ENCODE results near the gene PROM1. TPM values are rescaled to one million over a fixed set of nuclear protein-coding genes. Genes with fewer than 3 reads are reported as not detected.

Gene PROM1
- total RNA-seq, 2 experiments from 2014 or later: not detected

GRCh38 chr4:16016536-16016935, 67.3 kb downstream of the PROM1 start:
- H3K9me3 Mint-ChIP-seq: no peaks in the 10 kb centered on the region
- intact Hi-C loops (cut with micrococcal nuclease): no loop called here
- H3K4me1 Mint-ChIP-seq (ENCODE audit: low read depth): no peaks in the 10 kb centered on the region
- ChIA-PET CTCF (interaction anchor here (1.2 kb wide), 1 partner anchor 9 kb away, joined by 3 read pairs; no protein-coding TSS in a partner anchor), POLR2A (no interaction called here)
- H3K27me3 Mint-ChIP-seq: peaks cover 7% of the 10 kb centered on the region
- no peak overlapping the region for H3K4me3 Mint-ChIP-seq
- no peak for DNase-seq
- no peak overlapping the region for H3K27ac Mint-ChIP-seq
- no peaks in the 10 kb centered on the region for H3K36me3 Mint-ChIP-seq

DNA sequence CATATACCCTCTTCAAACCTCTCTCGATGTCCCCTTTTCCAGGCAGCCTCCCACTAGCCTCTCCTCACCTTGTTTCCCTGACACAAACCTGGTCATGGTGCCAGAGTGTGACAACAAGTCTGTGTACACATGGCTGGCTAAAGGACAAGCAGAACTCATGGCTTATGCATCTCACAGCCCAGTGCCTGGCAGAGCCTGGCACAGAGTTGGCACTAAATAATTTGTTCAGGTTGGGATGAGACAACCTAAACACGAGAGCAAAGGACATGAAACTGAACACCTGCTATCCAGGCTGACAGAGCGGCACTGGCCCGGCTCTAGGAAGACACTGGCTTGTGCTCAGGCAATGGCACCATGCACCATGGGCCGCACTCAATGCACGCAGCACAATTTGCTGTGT, 72.7 kb downstream of the PROM1 start:
- peaks cover 12% of the 10 kb centered on the region for H3K27me3 Mint-ChIP-seq
- no peaks in the 10 kb centered on the region for H3K4me1 Mint-ChIP-seq (ENCODE audit: low read depth)
- intact Hi-C loops (cut with micrococcal nuclease): no loop called here
- no peak overlapping the region for H3K4me3 Mint-ChIP-seq
- ChIA-PET POLR2A (no interaction called here), CTCF (interaction anchor here (1.2 kb wide), 1 partner anchor 10 kb away, joined by 3 read pairs; no protein-coding TSS in a partner anchor)
- no peak overlapping the region for H3K27ac Mint-ChIP-seq
- no peaks in the 10 kb centered on the region for H3K9me3 Mint-ChIP-seq
- no peak for DNase-seq
- no peaks in the 10 kb centered on the region for H3K36me3 Mint-ChIP-seq

DNA sequence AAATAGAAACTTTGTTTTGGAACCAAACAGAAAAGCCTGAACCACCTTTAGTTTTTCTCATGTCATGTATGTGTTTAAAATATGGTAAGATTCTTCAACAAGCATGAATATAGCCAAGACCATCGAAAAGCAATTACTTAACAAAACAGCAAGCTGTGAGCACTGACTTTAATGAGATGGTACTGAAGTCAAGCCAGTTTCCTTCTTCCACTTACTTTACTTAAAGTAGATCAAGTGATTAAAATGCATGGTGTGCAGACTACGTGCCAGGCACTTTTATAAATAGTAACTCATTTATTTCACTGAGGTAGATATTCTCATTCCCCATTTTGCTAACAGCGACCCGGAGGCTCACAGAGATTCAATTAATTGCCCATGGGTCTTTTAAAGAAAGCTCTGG, 74.7 kb downstream of the PROM1 start:
- Mint-ChIP-seq H3K9me3 (no peaks in the 10 kb centered on the region), H3K4me3 (no peak overlapping the region), H3K27ac (no peak overlapping the region), H3K36me3 (no peaks in the 10 kb centered on the region), H3K4me1 (ENCODE audit: low read depth) (no peaks in the 10 kb centered on the region), H3K27me3 (peaks cover 15% of the 10 kb centered on the region)
- ChIA-PET CTCF (no interaction called here), POLR2A (no interaction called here)
- no peak for DNase-seq
- intact Hi-C loops (cut with micrococcal nuclease): loop anchor here (10.0 kb wide), 1 partner anchor 774 kb away; no protein-coding TSS in a partner anchor

GRCh38 chr4:16007471-16008095, 76.2 kb downstream of the PROM1 start:
- ChIA-PET POLR2A (interaction anchor here (0.6 kb wide), 1 partner anchor 228 kb away, joined by 3 read pairs; no protein-coding TSS in a partner anchor), CTCF (interaction anchor here (1.3 to 1.8 kb wide), 3 partner anchors 51 to 202 kb away, joined by 5 to 13 read pairs (median 7); no protein-coding TSS in a partner anchor)
- Mint-ChIP-seq H3K9me3 (no peaks in the 10 kb centered on the region), H3K4me1 (ENCODE audit: low read depth) (no peaks in the 10 kb centered on the region), H3K4me3 (no peak overlapping the region), H3K36me3 (no peaks in the 10 kb centered on the region), H3K27ac (no peak overlapping the region), H3K27me3 (peaks cover 15% of the 10 kb centered on the region)
- no peak for DNase-seq
- intact Hi-C loops (cut with micrococcal nuclease): loop anchor here (10.0 kb wide), 1 partner anchor 773 kb away; no protein-coding TSS in a partner anchor

- Mint-ChIP-seq H3K36me3 (no peaks in the 10 kb centered on the region), H3K4me1 (ENCODE audit: low read depth) (no peaks in the 10 kb centered on the region), H3K27ac (no peak overlapping the region), H3K4me3 (no peak overlapping the region), H3K9me3 (no peaks in the 10 kb centered on the region), H3K27me3 (peaks cover 15% of the 10 kb centered on the region)
- no peak for DNase-seq
- ChIA-PET CTCF (interaction anchor here (1.8 to 2.2 kb wide), 3 partner anchors 51 to 201 kb away, joined by 6 to 13 read pairs (median 7); no protein-coding TSS in a partner anchor), POLR2A (no interaction called here)
- intact Hi-C loops (cut with micrococcal nuclease): loop anchor here (10.0 kb wide), 1 partner anchor 772 kb away; no protein-coding TSS in a partner anchor
These were observed 76.9 kb downstream of the PROM1 start for GRCh38 chr4:16006771-16007446.

DNA sequence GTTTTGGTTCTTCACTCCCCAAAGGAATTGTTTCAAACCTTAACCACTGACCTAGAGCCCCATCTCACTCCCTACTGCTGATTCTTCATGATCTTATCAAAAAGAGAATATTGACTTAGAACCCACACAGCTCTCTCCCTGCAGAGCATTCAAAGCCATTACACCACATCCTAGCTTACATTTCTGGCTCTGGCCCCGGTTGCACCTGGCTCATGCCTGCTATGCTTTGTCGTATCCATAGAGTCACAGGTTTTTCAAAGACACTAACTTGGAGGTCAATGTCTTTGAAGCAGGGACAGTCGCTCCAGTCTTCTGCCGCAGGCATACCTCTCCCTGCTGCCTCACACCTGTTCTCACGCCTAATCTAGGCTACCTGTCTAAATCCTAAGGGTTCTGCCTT, 78.1 kb downstream of the PROM1 start:
- intact Hi-C loops (cut with micrococcal nuclease): loop anchor here (10.0 kb wide), 1 partner anchor 771 kb away; no protein-coding TSS in a partner anchor
- no peak overlapping the region for H3K27ac Mint-ChIP-seq
- peaks cover 15% of the 10 kb centered on the region for H3K27me3 Mint-ChIP-seq
- DNase-seq: no peak
- no peaks in the 10 kb centered on the region for H3K36me3 Mint-ChIP-seq
- no peaks in the 10 kb centered on the region for H3K9me3 Mint-ChIP-seq
- CTCF ChIA-PET: interaction anchor here (2.2 to 2.5 kb wide), 3 partner anchors 50 to 200 kb away, joined by 6 to 18 read pairs (median 15); no protein-coding TSS in a partner anchor
- no peak overlapping the region for H3K4me3 Mint-ChIP-seq
- H3K4me1 Mint-ChIP-seq (ENCODE audit: low read depth): no peaks in the 10 kb centered on the region
- POLR2A ChIA-PET: no interaction called here

- intact Hi-C loops (cut with micrococcal nuclease): loop anchor here (1.0 to 10.0 kb wide), 6 partner anchors 38 to 767 kb away; partner anchors contain the start of gene FGFBP2
- POLR2A ChIA-PET: no interaction called here
- Mint-ChIP-seq H3K9me3 (no peaks in the 10 kb centered on the region), H3K27me3 (peaks cover 6% of the 10 kb centered on the region), H3K4me3 (no peak overlapping the region), H3K27ac (no peak overlapping the region), H3K36me3 (no peaks in the 10 kb centered on the region), H3K4me1 (ENCODE audit: low read depth) (no peaks in the 10 kb centered on the region)
- DNase-seq: peak; percentile 58
- CTCF ChIA-PET: interaction anchor here (0.7 to 3.4 kb wide), 20 partner anchors 9 to 286 kb away, joined by 3 to 55 read pairs (median 3); partner anchors contain the start of gene FGFBP2
These were observed 82.4 kb downstream of the PROM1 start for GRCh38 chr4:16001484-16001858.

DNA sequence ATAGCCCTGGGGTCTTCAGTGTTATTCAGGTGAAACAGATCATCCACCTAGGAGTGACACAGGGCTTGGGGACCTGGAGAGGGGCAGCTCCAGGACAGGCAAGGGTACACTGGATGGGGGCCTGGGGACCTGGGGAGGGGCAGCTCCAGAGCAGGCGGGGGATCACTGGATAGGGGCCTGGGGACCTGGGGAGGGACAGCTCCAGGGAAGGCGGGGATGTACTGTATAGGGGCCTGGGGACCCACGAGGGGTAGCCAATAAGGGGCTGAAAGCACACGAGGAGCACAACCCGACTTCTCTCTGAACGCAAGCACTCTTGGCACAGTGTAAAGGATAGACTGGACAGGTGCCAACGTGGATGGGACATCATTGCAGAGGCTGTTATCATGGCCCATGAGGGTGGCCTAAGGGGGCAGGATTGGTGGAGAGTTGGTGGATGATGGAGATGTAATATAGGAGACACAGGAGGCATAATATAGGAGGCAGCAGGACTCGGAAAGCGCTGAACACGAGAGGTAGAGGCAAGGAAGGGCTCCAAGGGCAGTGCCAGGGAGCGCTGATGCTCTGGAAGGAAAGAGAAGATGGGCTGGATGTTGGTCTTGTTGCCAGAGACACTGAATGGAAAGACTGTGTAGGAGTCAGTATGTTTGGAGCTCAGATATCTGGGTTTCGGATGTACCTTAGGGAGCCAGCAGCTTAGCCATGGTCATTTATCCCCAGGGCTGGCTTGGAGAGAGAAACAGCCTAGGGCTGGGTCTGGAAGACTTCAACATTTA, 82.9 kb downstream of the PROM1 start:
- ChIA-PET POLR2A (no interaction called here), CTCF (interaction anchor here (0.6 to 3.4 kb wide), 18 partner anchors 10 to 276 kb away, joined by 3 to 55 read pairs (median 3); partner anchors contain the start of gene FGFBP2)
- no peak for DNase-seq
- H3K27ac Mint-ChIP-seq: no peak overlapping the region
- H3K27me3 Mint-ChIP-seq: peaks cover 6% of the 10 kb centered on the region
- no peaks in the 10 kb centered on the region for H3K4me1 Mint-ChIP-seq (ENCODE audit: low read depth)
- intact Hi-C loops (cut with micrococcal nuclease): loop anchor here (1.0 to 10.0 kb wide), 6 partner anchors 38 to 766 kb away; partner anchors contain the start of gene FGFBP2
- H3K9me3 Mint-ChIP-seq: no peaks in the 10 kb centered on the region
- no peak overlapping the region for H3K4me3 Mint-ChIP-seq
- no peaks in the 10 kb centered on the region for H3K36me3 Mint-ChIP-seq

DNA sequence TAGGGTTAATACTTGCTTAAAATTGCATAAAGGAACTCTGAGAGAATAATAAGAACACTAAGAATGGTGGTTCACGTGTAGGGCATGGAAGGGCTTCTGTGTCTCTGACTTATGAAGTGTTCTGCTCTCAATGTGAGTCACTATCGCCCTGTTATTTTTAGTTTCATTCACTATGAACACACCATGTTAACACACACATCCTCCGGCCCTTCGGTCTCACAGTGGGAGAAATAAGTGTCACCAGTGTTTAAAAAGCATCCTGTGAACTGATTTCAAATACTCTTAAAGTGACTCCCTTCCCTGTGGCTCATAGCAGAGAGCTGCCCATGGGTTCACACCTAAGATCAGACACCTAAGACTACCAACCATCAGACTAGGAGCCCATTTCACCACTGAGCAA, 87.0 kb downstream of the PROM1 start:
- intact Hi-C loops (cut with micrococcal nuclease): no loop called here
- no peaks in the 10 kb centered on the region for H3K9me3 Mint-ChIP-seq
- H3K4me1 Mint-ChIP-seq (ENCODE audit: low read depth): no peaks in the 10 kb centered on the region
- POLR2A ChIA-PET: no interaction called here
- no peak overlapping the region for H3K4me3 Mint-ChIP-seq
- H3K27ac Mint-ChIP-seq: no peak overlapping the region
- no peaks in the 10 kb centered on the region for H3K36me3 Mint-ChIP-seq
- peaks cover 6% of the 10 kb centered on the region for H3K27me3 Mint-ChIP-seq
- no peak for DNase-seq
- CTCF ChIA-PET: interaction anchor here (3.6 kb wide), 1 partner anchor 191 kb away, joined by 16 read pairs; no protein-coding TSS in a partner anchor

GRCh38 chr4:15995826-15996225, 88.0 kb downstream of the PROM1 start:
- Mint-ChIP-seq H3K27me3 (peaks cover 10% of the 10 kb centered on the region), H3K9me3 (no peaks in the 10 kb centered on the region), H3K4me1 (ENCODE audit: low read depth) (no peaks in the 10 kb centered on the region), H3K27ac (no peak overlapping the region), H3K4me3 (no peak overlapping the region), H3K36me3 (no peaks in the 10 kb centered on the region)
- ChIA-PET POLR2A (no interaction called here), CTCF (interaction anchor here (1.3 to 3.6 kb wide), 3 partner anchors 40 to 190 kb away, joined by 7 to 16 read pairs (median 7); no protein-coding TSS in a partner anchor)
- DNase-seq: no peak
- intact Hi-C loops (cut with micrococcal nuclease): no loop called here

DNA sequence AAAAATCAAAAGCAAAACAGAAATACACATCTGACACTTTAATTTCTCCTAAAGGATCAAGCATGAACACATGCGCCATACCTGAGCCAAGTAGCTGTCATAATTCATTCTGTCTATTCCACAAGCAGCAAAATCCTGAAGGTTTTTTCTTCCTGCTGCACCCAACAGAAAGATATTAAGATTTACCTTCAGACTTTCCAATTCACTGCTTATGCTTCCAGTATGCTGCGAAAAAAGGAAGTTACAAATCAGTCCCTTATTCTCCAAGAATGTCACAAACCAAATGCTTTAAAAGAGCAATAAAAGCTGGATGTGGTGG, 91.7 kb downstream of the PROM1 start:
- intact Hi-C loops (cut with micrococcal nuclease): no loop called here
- no peak overlapping the region for H3K27ac Mint-ChIP-seq
- H3K9me3 Mint-ChIP-seq: no peaks in the 10 kb centered on the region
- ChIA-PET POLR2A (no interaction called here), CTCF (interaction anchor here (1.7 kb wide), 1 partner anchor 15 kb away, joined by 5 read pairs; no protein-coding TSS in a partner anchor)
- no peak overlapping the region for H3K4me3 Mint-ChIP-seq
- no peaks in the 10 kb centered on the region for H3K4me1 Mint-ChIP-seq (ENCODE audit: low read depth)
- H3K27me3 Mint-ChIP-seq: peaks cover 8% of the 10 kb centered on the region
- no peaks in the 10 kb centered on the region for H3K36me3 Mint-ChIP-seq
- DNase-seq: no peak

Measured in activated CD4-positive, alpha-beta memory T cell treated with anti-CD3 and anti-CD28 coated beads for 36 hours (primary cell).